Prostate gland (tissue), 2 donors: Measurements from ENCODE around the gene MYADM.

Experiments
- CTCF ChIP-seq, 4 experiments: fragments of 200-600 bp in 2 of 4; fragments of 450-650 bp in 2 of 4; sonication (generic) in 2 of 4; IDR thresholded peaks; 1 replicate in 3 of 4; 2 replicates in 1 of 4; pipeline ENCODE4 v1.5.1; 2016 to 2019; ENCODE audit warnings: antibody characterized with exemption in 4 of 4, mild to moderate bottlenecking in 2 of 4, moderate library complexity in 2 of 4
- POLR2A ChIP-seq: fragments of 450-650 bp; IDR thresholded peaks from one replicate; pipeline ENCODE4 v1.6.1; 2016; ENCODE audit warnings: antibody characterized with exemption, mild to moderate bottlenecking
- POLR2AphosphoS5 ChIP-seq: sonication (generic); formaldehyde crosslinking; IDR thresholded peaks from one replicate; pipeline ENCODE4 v1.6.1; 2017; ENCODE audit warnings: antibody characterized with exemption

DNA sequence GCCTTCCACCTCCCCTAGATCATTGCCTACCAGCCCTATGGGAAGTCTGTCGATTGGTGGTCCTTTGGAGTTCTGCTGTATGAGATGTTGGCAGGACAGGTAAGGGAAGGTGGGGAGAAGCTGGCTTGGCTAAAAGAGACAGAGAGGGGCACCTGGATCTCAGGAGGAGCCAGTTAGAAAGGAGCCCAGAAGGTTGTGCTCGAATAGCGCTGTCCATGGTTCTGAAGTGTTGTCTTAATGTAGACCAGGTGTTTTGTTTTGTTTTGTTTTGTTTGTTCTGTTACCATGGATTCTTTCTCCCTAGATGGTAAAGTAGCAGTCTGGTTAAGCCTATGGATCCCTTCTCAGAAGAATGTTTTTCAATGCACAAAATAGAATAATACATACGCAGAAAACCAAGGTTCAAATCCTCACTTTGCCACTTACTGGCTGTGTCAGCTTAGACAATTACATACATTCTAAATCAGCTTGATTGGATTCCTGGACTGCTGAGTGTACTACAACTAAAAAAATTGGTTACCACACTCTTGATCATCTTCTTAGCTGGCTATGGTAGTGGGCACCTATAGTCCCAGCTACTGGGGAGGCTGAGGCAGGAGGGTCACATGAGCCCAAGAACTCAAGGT lies 35.5 kb downstream of the MYADM start:
- no peak for TF ChIP-seq CTCF (IDR thresholded peaks at IDR 0.05)
- TF ChIP-seq POLR2AphosphoS5, result no peak
- TF ChIP-seq POLR2A, result no peak
